Kidney (tissue), 14 donors: ENCODE results near the gene SEC14L5. TPM values are rescaled to one million over a fixed set of nuclear protein-coding genes. Genes with fewer than 3 reads are reported as not detected.

Source experiments
- DNase-seq, 5 donors: peaks; one replicate each; pipeline ENCODE4 v3.0.0-alpha.2; 2013 to 2020
- FAIRE-seq: peaks from 2 replicates; lab custom pipeline; 2012; peaks lifted over from hg19 to GRCh38; lab: Jason Lieb, UNC
- H3K27ac ChIP-seq, 2 donors: one replicate each; pipeline ENCODE4 v1.7.0; 2013; ENCODE audit warnings: low read depth in 2 of 2, low read length in 2 of 2, inconsistent platforms in 1 of 2
- H3K27me3 ChIP-seq: one replicate; pipeline ENCODE4 v1.7.1; 2013; ENCODE audit warnings: low read length, inconsistent platforms; ENCODE audit not compliant: control insufficient read depth, insufficient read depth
- H3K36me3 ChIP-seq, 3 donors: one replicate each; pipeline versions ENCODE4 v1.7.0 to v1.7.1; 2013; ENCODE audit warnings: low read length in 3 of 3, control low read depth in 1 of 3, inconsistent platforms in 1 of 3; ENCODE audit not compliant: insufficient read depth in 3 of 3, control insufficient read depth in 2 of 3
- H3K4me1 ChIP-seq, 3 donors: one replicate each; pipeline versions ENCODE4 v1.7.0 to v1.7.1; 2013; ENCODE audit warnings: low read length in 3 of 3, inconsistent platforms in 1 of 3, low read depth in 1 of 3; ENCODE audit not compliant: control insufficient read depth in 2 of 3, insufficient read depth in 2 of 3
- H3K4me3 ChIP-seq, 3 donors: one replicate each; pipeline versions ENCODE4 v1.7.0 to v1.8.1; 2013; ENCODE audit warnings: low read length in 3 of 3, control low read depth in 1 of 3, inconsistent platforms in 1 of 3
- H3K9ac ChIP-seq, 3 donors: one replicate each; pipeline versions ENCODE4 v1.7.0 to v1.7.1; 2013; ENCODE audit warnings: low read length in 3 of 3, control low read depth in 1 of 3, inconsistent platforms in 1 of 3
- H3K9me3 ChIP-seq, 3 donors: one replicate each; pipeline versions ENCODE4 v1.7.0 to v1.7.1; 2013; ENCODE audit warnings: low read length in 3 of 3, control low read depth in 1 of 3, inconsistent platforms in 1 of 3; ENCODE audit not compliant: control insufficient read depth in 2 of 3, insufficient read depth in 1 of 3
- intact Hi-C: fragments of 100-400 bp; cut with DNase I; formaldehyde crosslinking; loops from one replicate; pipeline ENCODE4 v1.11.1; 2022
- polyA plus RNA-seq: library from polyadenylated mRNA; stranded (reverse); fragments of 350-450 nt; fragmentation: Illumina TruSeq; extraction: RNeasy Lipid Tissue Mini Kit (QIAGEN cat#74804); gene quantifications from one replicate; pipeline ENCODE4 v1.2.3, GENCODE V29; 2014; ENCODE audit warnings: low read depth, low replicate concordance; ENCODE audit not compliant: insufficient read depth
- total RNA-seq: library from RNA; stranded (reverse); fragmentation: NEBNext Ultra II Directional; extraction: Animal tissue kit (Norgen Biotek cat#: 25700); gene quantifications from one replicate; pipeline ENCODE4 v1.2.1, GENCODE V29; 2021
- TF ChIP-seq, protein P1 (sequence below): IDR thresholded peaks from 3 replicates; pipeline ENCODE4 v1.5.1; 2012; ENCODE audit warnings: mild to moderate bottlenecking, moderate library complexity, borderline replicate concordance; ENCODE audit not compliant: insufficient read depth; ENCODE audit errors: extremely low read depth
- donor health status: control.
- donor health status: control.
- donor health status: control.
- donor health status: control.
- donor health status: control.
- donor health status: DM: yes; HTN: yes; CAD: no.
- donor health status: Normal renal cell carcinoma (clear cell type).

SEC14L5 gene
- total and polyA plus RNA-seq, 2 donors from 2014 or later, result 0.13 to 0.16 TPM

DNA sequence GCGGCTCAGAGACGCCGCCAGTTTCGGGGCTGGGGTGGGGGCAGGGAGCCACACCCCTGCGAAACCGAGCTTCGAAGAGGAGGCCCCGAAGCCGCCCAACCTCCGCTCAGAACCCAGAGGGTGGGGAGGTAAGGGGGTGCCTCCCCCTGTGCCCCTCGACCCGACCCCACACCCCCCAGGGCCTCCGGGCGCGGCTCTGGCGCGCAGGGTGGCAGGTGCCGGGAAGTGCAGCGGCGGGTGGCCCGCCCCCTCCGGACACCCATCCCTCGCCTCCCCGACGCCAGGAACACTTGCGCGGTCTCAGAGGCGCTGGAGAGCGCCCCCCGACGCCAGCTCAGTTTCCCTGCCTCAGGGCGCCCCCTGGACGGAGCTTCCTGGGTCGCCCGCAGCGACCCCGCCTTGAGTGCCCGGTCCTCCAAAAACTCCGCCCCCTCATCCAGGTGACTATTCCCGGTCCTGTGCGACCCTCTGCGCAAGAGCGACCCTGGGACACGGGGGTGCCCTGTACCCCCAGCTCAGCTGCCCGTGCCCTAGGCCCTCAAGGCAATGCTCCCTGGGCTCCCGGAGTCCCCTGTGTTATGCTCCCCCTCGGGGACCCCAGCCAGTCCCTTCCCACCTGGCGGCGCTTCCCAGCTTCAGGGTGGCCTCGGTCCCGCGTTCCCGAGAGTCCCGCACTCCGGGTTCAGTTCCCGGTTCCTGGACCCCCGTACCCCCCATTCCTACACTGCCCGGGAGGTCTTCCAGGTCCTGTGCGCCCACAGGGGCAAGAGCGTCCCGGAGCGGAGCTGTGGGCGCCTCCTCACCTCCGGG lies 21.7 kb upstream of the SEC14L5 start:
- peak overlapping the region in 2 of 3 donors; percentile 55 to 65 for H3K9ac ChIP-seq
- peaks cover 3% of the 10 kb centered on the region for H3K27me3 ChIP-seq
- peaks cover 0 to 10% (median 0%) of the 10 kb centered on the region in 3 donors for H3K4me1 ChIP-seq
- H3K36me3 ChIP-seq, result no peaks in the 10 kb centered on the region
- no peaks in the 10 kb centered on the region for H3K9me3 ChIP-seq
- TF ChIP-seq, protein P1, sequence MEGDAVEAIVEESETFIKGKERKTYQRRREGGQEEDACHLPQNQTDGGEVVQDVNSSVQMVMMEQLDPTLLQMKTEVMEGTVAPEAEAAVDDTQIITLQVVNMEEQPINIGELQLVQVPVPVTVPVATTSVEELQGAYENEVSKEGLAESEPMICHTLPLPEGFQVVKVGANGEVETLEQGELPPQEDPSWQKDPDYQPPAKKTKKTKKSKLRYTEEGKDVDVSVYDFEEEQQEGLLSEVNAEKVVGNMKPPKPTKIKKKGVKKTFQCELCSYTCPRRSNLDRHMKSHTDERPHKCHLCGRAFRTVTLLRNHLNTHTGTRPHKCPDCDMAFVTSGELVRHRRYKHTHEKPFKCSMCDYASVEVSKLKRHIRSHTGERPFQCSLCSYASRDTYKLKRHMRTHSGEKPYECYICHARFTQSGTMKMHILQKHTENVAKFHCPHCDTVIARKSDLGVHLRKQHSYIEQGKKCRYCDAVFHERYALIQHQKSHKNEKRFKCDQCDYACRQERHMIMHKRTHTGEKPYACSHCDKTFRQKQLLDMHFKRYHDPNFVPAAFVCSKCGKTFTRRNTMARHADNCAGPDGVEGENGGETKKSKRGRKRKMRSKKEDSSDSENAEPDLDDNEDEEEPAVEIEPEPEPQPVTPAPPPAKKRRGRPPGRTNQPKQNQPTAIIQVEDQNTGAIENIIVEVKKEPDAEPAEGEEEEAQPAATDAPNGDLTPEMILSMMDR, result peak; percentile 13
- no peak for FAIRE-seq
- H3K27ac ChIP-seq, result peak overlapping the region; percentile 37 to 67
- peak overlapping the region; percentile 21 to 72 (median 67) for H3K4me3 ChIP-seq
- intact Hi-C loops, result no loop called here
- DNase-seq, result peak; percentile 65 to 84 (median 78)

DNA sequence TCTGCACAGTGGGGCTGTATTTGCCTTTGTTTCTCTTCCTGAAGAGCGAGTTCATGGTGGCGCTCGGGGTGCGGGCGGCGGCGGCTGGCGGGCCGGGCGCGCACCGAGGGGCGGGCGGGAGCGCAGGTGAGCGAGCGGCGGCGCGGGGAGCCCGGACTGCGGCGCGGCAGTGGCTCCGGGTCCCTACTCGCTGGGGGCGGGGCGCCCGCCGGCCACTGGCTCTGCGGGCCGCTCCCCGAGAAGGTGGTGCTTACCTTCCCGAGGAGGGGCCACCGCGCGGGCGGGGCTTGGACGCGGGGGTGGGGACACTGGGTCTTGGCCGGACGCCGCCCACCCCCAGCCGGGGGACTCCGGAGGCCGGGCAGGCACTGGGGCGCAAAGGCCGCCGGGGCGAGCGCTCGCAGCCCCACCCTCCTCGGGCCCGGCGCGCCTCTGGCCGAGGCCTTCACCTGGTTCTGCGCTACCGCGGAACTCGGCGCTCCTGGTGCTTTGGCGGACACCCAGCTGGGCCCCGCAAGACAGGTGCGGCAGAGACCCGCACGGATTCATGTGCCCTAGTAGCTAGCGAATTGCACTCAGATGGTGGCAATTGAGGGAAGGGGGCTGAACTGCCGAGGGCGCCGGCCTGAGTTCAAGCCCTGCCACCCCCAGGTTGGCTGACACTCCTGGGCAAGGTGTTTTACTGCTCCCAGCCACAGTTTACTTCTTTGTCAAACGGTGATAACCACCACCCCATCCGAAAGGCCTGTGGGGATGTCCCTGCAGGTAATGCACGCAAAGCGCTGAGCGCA lies 20.9 kb upstream of the SEC14L5 start, which contains the start of gene PPL:
PPL (minus strand) TSS at position 158 of the 791 bp plus-strand sequence; CDS start at position 55, 103 bp downstream.
- peak within 1 kb of the TSS; percentile 74 to 84 for H3K27ac ChIP-seq
- FAIRE-seq (no peak), DNase-seq (peak; percentile 92 to 97 (median 92))
- no peaks in the 10 kb centered on the region for H3K9me3 ChIP-seq
- peaks cover 0 to 10% (median 0%) of the 10 kb centered on the region in 3 donors for H3K4me1 ChIP-seq
- H3K4me3 ChIP-seq, result peak within 1 kb of the TSS; percentile 21 to 72 (median 67)
- peaks cover 3% of the 10 kb centered on the region for H3K27me3 ChIP-seq
- TF ChIP-seq, protein P1, result no peak
- peak within 1 kb of the TSS in 2 of 3 donors; percentile 55 to 68 for H3K9ac ChIP-seq
- intact Hi-C loops, result no loop called here
- H3K36me3 ChIP-seq, result no peaks in the 10 kb centered on the region

DNA sequence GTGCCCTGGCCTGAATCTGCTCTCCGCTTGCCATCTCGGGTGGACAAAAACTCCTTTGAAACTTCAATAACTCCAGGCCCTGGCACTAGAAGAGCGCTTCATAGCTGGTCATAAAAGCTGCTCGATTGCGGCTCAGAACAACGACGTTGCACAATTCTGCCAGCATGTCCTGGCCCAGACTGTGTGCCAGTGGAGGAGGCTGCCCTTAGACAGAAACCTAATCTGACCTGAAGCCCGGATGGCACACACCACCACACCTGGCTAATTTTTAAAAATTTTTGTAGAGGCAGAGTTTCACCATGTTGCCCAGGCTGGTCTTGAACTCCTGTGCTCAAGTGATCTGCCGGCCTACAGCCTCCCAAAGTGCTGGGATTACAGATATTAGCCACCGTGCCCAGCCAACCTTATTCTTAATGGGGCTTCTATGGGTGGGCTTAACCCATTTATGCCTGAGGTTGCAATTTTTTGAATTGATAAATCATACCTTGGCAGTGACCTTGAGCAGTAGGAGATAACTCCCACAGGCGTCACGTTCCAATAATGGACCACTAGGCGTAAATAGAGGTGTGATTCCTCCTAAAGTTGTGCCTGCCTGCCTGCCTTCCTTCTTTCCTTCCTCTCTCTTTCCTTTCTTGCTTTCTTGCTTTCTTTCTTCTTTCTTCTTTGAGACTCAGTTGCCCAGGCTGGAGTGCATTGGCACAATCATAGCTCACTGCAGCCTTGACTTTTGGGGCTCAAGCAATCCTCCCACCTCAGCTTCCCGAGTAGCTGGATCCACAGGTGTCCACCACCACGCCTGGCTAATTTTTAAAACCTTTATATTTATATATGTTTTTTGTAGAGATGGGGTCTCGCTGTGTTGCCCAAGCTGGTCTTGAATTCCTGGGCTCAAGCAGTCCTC lies 20.1 kb upstream of the SEC14L5 start:
- TF ChIP-seq, protein P1, result no peak
- H3K4me1 ChIP-seq, result peaks cover 0 to 10% (median 0%) of the 10 kb centered on the region in 3 donors
- no peak for DNase-seq
- FAIRE-seq, result no peak
- peak overlapping the region; percentile 74 to 84 for H3K27ac ChIP-seq
- peak overlapping the region in 1 of 3 donors; percentile 68 for H3K9ac ChIP-seq
- H3K27me3 ChIP-seq, result peaks cover 3% of the 10 kb centered on the region
- no peaks in the 10 kb centered on the region for H3K36me3 ChIP-seq
- H3K9me3 ChIP-seq, result no peaks in the 10 kb centered on the region
- peak overlapping the region in 1 of 3 donors; percentile 37 for H3K4me3 ChIP-seq
- intact Hi-C loops, result no loop called here
